HG03571 (cell line): Measurements from ENCODE around the gene LTB4R2.

Experiments
- ATAC-seq: cut with Tn5 transposase; IDR thresholded peaks from one replicate; pipeline ENCODE4 v1.9.1; 2021; ENCODE audit not compliant: unreplicated experiment

The LTB4R2 gene

DNA sequence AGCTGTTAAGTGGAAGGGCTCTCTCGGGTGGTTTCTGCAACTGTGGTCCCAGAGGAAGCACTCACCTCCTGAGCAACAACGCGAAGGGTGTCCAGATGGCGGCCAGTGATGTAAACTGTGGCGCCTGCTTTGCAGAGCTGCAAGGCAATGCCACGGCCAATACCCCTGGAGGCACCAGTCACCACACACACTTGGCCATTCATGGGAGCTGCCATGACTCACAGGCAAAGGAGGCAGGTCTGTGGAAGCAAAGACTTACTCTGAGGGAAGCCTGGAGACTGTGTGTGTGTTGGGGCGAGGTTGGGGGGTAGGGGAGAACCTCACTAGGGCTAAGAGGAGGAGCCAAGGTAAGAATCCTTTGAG, 11.1 kb upstream of the LTB4R2 start:
- ATAC-seq: no peak

DNA sequence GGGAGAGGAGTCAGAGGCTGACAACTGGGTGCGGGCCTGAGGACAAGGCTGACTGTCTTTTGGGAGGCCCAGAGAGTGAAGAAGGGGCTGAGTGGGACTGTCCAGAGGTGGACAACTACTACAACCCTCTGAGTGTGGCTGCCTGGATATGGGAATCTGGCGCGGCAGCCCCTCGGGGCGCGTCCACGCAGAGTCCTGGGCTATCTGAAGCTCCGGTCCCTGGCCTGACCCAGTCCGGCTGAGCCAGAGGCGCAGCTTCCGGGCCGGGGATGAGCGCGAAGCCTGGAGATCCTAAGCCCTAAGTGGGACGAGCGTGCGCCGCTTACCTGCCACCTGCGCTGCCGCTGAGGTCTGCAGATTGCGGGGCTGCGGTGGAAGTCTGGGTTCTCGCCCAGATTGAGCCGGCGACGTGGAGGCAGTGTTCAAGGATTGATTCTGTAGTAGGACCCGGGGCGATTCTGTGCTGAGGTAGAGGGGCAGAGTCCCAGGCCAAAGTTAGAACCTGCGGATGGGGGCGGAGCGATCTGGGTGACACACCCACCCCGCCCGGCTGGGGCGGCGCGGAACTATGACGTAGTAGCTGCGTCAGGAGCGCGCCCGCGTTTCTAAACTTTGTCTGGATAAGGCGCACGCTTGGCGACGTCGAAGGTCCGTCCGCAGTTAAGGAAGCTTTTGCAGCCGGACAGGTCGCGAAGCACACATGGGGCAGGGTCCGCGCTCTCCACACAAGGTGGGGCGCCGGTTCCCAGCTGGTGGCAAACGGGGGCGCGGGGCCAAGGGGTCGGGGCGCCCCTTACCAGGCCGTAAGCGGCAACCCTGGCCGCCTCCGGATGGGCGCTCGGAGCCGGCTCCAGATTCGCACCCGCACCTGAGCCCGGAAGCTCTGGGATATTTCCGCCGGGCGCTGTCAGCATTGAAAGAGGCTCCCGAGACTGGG, 10.4 kb upstream of the LTB4R2 start, which contains the start of the genes DHRS1 and NOP9:
TSS of gene DHRS1 (minus strand) at position 526 of the 937 bp plus-strand sequence. CDS start 674 bp downstream, outside the sequence.
TSS of gene NOP9 (plus strand) at position 596 of the 937 bp plus-strand sequence. CDS start at position 701, 105 bp downstream.
- ATAC-seq: peak; percentile 60

DNA sequence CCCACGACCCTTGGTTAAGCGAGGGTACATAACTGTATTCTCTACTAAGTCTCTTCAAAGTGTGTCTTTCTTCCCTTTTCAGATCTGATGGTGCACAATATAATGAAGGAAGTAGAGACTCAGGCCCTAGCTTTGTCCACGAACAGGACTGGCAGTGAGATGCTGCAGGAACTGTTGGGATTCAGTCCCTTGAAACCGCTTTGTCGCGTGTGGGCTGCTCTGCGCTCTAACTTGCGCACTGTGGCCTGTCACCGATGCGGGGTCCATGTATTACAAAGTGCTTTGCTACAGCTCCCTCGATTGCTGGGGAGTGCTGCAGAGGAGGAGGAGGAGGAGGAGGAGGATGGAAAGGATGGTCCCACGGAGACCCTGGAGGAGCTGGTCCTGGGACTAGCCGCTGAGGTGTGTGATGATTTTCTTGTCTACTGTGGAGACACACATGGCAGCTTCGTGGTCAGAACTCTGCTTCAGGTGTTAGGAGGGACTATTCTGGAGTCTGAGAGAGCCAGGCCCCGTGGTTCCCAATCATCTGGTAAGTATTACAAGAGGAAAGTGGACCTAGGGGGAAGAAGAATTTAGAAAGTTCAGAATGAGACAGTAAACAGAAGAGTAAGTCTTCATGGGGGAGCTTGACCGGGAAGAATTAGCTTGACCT, 9.5 kb upstream of the LTB4R2 start:
- no peak for ATAC-seq

DNA sequence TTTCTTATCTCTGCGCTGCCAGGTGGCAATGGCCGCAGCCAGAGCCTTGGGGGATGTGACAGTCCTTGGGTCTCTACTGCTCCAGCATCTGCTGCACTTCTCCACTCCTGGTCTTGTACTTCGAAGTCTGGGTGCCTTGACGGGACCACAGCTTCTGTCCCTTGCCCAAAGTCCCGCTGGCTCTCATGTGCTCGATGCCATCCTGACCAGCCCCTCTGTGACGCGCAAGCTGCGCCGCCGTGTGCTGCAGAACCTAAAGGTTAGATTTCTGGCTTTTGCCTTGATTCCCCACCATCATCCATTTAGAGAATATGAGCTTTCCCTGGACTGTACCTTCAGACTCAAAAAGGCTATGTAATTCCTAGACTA, 5.9 kb upstream of the LTB4R2 start:
- ATAC-seq: no peak

DNA sequence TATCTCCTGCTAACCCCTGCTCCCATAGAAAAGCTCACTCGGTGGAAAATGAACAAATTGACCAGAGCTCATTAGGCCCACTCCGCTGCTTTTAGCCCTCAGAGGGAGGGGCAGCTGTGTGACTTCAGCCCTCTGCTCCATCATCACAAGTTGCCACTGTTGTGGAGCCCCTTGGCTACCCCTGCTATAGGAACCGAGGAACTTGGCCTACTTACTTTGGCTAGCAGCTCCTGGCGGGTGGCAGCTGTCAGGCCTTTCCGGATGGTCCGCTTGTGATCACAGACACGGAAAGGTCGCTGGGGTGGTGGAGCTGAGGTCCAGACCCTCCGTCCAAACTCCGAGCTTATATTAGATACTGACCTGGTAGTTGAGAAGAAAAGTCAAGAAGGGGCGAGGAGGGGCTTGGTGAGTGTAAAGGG, 2.8 kb upstream of the LTB4R2 start:
- ATAC-seq: no peak

DNA sequence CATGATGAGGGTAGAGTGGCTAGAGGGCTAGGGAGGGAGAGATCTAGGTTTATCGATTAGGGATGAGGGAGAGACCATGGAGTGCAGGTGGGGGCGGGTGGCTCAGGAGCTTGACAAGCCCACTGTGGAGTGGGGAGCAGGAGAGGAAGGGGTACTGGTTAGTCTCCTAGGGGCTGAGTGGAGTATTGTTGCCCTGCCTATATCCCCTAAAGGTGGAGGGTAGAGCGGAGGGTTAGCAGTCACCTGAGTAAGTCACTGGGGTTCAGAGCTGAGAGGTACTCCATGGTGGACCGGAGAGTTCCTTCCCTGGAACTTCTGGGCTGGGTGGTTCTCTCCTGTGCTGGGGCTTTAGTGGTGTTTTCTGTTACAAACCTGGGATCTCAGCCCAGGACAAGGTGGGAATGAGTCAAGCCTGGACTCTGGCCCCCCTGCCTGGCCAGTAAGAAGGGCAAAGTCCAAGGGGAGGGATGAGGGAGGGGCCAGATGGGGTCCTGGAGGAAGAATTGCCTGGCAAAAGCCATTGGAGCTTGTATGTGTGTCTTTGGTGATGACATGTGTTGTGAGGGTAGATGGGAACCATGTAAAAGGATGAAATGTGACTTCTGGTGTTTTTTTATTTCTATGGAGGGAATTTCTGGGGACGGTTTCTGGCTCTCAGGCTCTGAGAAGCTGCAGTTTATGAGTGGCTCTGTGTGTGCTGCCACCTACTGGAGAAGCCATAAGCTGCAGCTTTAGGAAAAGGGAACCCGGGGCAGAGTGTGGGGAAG, 2.2 kb upstream of the LTB4R2 start, which contains the start of gene CIDEB:
TSS of gene CIDEB (minus strand) at position 403 of the 767 bp plus-strand sequence. CDS start at position 284, 119 bp downstream.
- ATAC-seq: no peak

DNA sequence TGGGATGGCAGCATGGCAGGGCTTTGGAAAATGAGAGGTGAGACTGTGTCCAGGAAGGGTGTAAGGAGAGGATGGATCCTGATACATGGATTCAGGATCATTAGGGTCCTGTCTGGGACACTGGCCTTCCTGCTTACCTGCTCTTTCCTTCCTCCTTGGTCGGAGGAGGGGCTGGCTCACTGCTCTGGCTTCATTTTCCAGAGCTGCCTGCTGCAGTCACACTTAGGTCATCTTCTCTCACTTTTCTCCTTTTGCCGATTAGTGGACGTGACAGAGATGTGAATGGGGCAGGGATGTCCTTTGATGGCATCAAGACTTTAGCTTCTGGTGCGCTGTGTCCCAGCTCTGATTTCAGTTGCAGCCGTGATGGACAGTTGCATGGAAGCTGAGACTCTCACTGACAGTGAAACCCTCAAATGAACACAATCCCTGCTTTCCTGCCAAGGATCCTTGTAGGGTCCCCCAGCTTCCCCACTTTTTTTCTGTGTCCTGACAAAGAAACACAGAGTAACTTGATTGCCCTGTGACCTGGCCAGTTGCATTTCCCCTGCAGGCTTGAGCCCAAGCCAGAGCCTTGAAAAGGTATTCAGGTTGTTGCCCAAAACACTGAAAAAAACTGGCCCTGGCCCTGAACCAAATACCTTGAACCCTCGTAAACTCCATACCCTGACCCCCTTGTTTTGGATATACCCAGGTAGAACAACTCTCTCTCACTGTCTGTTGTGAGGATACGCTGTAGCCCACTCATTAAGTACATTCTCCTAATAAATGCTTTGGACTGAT, 1.4 kb upstream of the LTB4R2 start:
- no peak for ATAC-seq

DNA sequence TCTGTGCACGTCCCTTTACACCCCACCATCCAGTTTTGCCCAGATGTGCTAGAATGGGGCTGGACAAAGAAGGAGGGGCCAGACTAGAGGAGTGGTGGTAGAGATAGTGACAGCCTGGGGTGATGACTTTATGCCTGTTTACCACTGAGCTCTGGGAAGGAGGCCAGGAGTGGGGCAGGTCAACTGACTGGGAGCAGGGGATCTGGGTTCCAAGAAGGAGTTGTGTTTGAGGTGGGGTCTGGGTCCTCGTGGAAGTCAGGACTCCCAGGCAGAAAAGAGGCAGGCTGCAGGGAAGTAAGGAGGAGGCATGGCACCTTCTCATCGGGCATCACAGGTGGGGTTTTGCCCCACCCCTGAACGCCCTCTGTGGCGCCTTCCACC, 315 bp downstream of the LTB4R2 start:
- ATAC-seq: no peak

DNA sequence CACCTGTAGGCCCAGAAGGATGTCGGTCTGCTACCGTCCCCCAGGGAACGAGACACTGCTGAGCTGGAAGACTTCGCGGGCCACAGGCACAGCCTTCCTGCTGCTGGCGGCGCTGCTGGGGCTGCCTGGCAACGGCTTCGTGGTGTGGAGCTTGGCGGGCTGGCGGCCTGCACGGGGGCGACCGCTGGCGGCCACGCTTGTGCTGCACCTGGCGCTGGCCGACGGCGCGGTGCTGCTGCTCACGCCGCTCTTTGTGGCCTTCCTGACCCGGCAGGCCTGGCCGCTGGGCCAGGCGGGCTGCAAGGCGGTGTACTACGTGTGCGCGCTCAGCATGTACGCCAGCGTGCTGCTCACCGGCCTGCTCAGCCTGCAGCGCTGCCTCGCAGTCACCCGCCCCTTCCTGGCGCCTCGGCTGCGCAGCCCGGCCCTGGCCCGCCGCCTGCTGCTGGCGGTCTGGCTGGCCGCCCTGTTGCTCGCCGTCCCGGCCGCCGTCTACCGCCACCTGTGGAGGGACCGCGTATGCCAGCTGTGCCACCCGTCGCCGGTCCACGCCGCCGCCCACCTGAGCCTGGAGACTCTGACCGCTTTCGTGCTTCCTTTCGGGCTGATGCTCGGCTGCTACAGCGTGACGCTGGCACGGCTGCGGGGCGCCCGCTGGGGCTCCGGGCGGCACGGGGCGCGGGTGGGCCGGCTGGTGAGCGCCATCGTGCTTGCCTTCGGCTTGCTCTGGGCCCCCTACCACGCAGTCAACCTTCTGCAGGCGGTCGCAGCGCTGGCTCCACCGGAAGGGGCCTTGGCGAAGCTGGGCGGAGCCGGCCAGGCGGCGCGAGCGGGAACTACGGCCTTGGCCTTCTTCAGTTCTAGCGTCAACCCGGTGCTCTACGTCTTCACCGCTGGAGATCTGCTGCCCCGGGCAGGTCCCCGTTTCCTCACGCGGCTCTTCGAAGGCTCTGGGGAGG, 985 bp downstream of the LTB4R2 start, which contains the start of gene LTB4R:
TSS of gene LTB4R (plus strand) at position 857 of the 959 bp plus-strand sequence. CDS start 4,150 bp downstream, outside the sequence.
- peak; percentile 64 for ATAC-seq

DNA sequence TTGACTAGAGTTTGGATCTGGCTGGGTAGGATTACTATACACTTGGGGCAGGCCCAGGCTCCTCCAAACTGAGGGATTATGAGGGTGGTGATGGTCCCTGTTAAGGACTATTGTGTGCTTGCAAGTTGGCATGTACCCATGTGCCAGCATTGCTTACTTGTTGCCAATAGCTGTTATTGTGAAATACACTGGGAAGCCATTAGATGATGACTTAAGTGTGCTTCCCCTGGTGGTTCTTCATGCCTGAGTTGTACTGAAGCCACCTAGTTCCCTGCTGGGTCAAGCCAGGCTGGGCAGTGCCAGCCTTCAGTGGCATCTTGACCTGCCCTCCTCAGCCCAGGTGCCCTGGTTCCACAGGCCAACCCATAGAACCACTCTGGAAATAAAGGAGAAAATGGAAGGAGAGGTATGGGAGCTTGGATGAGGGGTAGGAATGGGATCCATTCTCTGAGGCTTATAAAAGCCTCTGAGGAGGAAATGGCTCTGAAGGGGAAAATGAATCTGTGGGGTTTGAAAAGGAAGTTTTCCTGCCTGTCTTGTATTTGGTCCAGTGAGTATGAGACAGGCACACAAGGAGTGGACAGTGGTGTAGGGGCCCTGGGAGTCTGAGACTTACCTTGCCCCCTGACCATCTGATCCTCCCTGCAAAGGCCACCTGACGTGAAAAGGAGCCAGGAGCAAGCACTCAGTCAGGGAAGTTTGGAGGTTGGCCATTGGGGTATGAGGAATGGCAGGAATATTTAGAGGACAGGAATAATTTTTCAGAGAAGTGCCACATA, 2.1 kb downstream of the LTB4R2 start:
- ATAC-seq: no peak

DNA sequence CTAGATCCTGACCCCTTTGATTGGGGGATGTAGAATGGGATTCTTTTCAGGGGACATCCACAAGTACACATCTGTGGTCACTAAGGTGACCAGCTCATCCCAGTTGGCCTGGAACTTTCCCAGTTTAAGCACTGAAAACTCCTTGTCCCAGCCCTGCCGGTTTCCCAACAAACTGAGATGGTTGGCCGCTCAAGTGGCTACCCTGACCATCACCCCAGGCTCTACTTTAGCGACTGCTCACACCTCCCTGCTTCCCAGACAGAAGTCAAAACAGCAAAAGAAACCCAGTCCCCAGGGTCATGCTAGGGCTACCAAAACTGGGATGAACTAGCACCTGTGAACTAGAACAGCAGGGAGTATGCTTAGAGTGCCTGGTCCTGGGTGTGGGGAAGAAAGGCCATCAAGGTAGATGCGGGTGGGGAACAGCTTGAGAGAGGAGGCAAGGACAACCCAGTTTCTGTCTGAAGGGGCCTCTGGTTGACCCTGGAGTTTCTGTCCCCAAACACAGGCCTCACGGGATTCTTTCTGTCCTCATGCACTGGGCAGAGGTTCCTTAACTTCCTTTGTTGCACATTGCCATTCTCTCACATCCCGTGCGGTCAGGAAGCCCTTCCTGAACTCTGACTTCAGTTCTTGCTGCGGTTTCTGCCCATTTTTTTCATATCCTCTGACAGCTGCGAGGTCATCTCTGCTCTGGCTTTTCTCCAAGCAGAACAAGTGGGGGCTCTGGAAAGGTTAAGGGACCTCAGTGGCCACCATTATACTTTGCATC, 3.0 kb downstream of the LTB4R2 start:
- ATAC-seq: no peak

DNA sequence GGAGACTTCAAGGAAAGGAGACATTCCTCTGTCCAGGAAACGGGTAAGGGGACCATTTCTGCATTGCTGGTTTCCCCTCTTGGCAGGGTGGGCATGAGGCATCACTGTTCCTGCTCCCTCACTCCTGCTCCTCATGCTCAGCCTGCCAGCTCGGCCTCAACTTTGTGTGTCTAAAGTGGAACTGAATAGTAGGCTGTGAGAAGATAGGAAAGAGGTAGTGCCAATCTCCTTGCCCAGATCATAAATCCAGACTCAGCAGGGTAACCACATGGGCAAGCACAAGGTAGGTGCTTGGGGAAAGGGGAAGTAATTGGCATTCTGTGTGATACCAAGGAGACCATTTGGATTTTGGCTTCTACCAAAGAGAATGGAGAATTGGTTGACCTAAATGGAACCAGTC, 4.0 kb downstream of the LTB4R2 start:
- no peak for ATAC-seq

DNA sequence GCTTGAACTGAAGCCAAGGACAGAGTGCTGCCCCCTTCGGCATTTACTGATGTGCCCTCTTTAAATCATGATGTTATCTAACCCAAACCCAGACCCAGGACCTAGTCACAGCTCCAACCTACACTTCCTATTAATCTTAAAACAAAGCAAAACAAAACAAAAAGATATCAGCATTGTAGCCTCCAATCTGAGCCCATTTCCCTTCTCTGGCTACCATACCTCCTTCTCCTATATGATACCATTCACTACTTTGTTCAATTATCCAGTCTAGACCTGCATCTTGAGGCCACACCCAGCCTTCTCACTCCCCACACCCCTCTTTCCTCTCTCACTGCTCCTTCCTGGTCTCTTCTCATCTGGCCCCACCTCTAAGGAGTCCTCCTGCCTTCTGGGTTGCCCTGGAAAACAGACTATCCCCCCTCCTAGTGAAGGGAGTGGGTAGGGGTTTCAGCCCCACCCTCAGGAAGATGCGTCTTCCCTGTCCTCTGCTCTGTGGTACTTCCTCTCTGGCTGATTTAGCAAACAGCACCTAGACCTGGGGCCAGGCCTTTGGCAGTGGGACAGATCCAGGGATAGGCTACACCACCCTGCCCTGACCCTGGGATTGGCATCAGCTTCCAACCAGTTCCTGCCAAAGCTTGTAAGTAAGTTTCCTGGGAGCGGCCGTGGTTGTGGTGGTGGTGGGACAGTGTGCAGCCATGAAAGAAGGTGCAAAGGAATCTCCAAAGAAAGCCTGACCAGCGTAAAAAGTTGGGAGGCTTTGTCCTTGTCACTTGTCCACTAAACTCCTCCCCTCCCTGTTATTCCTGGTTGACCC, 4.6 kb downstream of the LTB4R2 start:
- no peak for ATAC-seq

DNA sequence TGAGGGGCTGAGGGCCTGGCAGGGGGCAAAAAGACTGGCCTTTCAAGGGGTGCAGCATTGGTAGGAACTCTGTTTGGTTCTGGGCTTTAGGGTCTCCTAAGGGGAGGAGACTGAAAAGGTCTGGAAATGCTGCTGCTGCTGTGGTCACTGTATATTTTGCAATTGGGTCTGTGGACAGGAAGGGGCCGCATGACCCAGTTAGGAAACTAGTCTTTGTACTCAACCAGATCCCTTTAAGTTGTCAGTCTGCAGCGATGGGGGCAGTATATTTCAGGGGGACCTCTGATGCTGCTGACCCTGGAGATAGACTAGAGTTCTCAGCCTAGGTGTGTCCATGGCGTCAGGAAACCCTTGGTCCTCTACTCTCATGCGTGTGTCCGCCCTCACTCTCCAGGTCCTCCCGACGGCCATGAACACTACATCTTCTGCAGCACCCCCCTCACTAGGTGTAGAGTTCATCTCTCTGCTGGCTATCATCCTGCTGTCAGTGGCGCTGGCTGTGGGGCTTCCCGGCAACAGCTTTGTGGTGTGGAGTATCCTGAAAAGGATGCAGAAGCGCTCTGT, 5.4 kb downstream of the LTB4R2 start:
- no peak for ATAC-seq

DNA sequence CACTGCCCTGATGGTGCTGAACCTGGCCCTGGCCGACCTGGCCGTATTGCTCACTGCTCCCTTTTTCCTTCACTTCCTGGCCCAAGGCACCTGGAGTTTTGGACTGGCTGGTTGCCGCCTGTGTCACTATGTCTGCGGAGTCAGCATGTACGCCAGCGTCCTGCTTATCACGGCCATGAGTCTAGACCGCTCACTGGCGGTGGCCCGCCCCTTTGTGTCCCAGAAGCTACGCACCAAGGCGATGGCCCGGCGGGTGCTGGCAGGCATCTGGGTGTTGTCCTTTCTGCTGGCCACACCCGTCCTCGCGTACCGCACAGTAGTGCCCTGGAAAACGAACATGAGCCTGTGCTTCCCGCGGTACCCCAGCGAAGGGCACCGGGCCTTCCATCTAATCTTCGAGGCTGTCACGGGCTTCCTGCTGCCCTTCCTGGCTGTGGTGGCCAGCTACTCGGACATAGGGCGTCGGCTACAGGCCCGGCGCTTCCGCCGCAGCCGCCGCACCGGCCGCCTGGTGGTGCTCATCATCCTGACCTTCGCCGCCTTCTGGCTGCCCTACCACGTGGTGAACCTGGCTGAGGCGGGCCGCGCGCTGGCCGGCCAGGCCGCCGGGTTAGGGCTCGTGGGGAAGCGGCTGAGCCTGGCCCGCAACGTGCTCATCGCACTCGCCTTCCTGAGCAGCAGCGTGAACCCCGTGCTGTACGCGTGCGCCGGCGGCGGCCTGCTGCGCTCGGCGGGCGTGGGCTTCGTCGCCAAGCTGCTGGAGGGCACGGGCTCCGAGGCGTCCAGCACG, 6.1 kb downstream of the LTB4R2 start:
- ATAC-seq: no peak

DNA sequence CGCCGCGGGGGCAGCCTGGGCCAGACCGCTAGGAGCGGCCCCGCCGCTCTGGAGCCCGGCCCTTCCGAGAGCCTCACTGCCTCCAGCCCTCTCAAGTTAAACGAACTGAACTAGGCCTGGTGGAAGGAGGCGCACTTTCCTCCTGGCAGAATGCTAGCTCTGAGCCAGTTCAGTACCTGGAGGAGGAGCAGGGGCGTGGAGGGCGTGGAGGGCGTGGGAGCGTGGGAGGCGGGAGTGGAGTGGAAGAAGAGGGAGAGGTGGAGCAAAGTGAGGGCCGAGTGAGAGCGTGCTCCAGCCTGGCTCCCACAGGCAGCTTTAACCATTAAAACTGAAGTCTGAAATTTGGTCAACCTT, 6.6 kb downstream of the LTB4R2 start:
- no peak for ATAC-seq
